ENCODE results near the gene UGT1A3.

DNA sequence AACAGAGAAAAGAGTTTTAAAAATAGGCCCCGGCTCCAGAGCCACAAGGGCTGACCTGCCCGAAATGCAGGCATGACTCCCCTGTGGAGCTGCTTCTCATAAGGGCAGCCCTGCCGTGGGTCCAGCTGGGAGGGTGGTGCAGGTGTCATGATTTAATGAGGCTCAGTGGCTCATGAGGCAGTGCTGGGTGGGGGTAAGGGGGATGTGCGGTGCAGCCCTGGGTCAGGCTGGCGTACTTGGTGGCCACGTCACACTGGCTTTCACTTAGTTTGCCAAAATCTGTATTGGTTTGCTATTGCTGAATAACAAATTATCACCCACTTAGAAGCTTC lies 91.9 kb downstream of the UGT1A3 start:
- TF ChIP-seq, protein P1, sequence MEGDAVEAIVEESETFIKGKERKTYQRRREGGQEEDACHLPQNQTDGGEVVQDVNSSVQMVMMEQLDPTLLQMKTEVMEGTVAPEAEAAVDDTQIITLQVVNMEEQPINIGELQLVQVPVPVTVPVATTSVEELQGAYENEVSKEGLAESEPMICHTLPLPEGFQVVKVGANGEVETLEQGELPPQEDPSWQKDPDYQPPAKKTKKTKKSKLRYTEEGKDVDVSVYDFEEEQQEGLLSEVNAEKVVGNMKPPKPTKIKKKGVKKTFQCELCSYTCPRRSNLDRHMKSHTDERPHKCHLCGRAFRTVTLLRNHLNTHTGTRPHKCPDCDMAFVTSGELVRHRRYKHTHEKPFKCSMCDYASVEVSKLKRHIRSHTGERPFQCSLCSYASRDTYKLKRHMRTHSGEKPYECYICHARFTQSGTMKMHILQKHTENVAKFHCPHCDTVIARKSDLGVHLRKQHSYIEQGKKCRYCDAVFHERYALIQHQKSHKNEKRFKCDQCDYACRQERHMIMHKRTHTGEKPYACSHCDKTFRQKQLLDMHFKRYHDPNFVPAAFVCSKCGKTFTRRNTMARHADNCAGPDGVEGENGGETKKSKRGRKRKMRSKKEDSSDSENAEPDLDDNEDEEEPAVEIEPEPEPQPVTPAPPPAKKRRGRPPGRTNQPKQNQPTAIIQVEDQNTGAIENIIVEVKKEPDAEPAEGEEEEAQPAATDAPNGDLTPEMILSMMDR (optimal IDR thresholded peaks at IDR 0.05 in 1 of 3, IDR thresholded peaks at IDR 0.05 in 1 of 3, conservative IDR thresholded peaks at IDR 0.05 in 1 of 3; ENCODE audit: extremely low read depth in 1 of 3, insufficient read depth in 2 of 3, low read length in 3 of 3): no peak
- no peak for TF ChIP-seq EZH2 (IDR thresholded peaks at IDR 0.05; ENCODE audit: low read length)
